Non-pigmented ciliary epithelial cell (primary cell): Measurements from ENCODE around the gene CFAP65.
A peak's percentile ranks its signal among the peaks of the same experiment; 100 is the strongest.

Experiments
- DNase-seq: peaks from one replicate; pipeline ENCODE4 v3.0.0-alpha.2; 2010; ENCODE audit warnings: low read depth

CFAP65 gene

GRCh38 chr2:219041252-219041651, at the start of gene CFAP65:
TSS of gene CFAP65 (minus strand) at chr2:219041516. CDS start at chr2:219039048, 2,468 bp downstream.
- DNase-seq, result peak; percentile 15

- DNase-seq, result no peak
Measured at GRCh38 chr2:219090436-219091299, 49.4 kb upstream of the CFAP65 start.

GRCh38 chr2:219089330-219089729, 48.0 kb upstream of the CFAP65 start:
- no peak for DNase-seq

DNA sequence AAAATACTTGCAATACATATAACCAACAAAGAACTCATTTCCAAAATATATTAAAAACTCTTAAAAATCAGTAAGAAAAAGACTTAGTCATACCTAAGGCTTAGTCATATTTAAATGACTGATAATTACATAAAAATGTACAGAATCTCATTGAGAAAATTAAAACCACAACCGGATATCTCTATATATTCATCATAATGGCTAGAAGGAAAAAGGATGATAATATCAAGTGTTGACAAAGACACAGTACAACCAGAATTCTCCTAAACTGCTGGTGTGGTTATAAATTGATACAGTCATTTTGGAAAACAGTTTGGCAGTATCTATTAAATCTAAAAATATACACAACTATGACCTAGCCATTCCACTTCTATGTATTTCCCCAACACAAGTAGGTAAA, 46.5 kb upstream of the CFAP65 start:
- no peak for DNase-seq

DNA sequence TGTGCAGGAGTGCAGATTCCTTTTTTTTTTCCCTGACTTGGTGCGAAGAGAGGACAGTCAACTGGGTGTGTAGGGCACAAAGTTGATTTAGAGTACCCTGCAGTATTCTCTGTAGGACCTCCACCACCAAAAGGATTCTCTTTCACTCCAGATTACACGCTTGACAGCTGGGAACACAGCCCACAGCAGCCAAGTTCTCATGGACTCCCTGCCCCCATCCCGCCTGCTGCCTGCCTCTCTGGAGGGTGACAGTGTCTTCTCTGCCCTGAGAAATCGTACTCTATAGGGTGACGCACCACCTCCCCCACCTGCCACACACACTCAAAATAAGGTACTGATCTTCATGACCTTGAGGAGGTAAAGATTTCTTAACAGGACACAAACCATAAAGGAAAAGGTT, 46.0 kb upstream of the CFAP65 start:
- DNase-seq, result no peak

DNA sequence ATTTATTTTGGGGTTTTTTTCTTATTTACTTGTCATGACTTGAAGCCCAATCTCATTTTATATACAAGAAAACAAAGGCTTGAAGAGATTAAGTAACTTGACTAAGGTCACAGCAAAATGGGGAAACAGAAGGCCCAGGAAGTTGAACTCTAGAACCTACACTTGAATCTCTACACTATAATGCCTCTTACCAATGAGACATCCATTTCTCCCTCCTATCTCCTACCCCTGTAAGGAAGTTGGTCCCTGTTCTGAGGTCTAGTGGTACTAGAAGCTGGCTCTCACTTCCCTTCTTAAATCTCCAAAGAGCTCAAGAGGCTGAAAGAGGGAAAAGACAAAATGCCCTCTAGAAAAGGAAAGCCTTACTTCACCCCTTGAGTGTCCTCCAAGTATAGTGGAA, 44.9 kb upstream of the CFAP65 start:
- DNase-seq, result no peak

GRCh38 chr2:219084791-219085190, 43.5 kb upstream of the CFAP65 start:
- no peak for DNase-seq

GRCh38 chr2:219082332-219082958, 41.1 kb upstream of the CFAP65 start:
- no peak for DNase-seq

DNA sequence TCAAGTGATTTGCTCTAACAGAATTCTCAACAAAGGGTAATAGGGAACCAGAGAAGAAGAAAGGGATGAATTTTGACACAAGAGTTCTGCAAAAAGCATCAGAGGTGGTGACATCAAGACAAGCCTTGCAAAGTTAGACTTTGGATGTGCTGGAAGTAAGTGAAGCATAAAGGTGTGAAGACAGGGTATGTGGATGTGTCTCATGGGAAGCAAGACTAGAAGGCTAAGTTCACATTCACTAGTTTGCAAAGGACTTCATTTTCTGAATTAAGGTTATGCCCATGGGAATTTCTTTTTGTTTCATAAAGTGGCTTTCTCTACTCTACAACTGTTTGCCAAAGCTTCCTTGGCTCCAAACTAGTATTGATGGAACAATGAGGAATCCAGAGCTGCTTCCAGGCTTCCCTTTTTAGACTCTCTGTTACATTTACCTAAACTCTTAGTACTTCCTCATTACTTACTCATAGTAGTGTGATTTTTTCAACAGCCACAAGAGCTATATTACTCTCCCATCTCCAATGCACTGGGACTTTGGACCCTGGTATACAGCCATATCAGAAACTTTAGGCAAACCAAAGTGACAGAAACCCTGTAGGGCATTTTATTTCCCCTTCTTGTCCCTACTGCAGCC, 40.5 kb upstream of the CFAP65 start:
- no peak for DNase-seq

- no peak for DNase-seq
Measured at GRCh38 chr2:219081096-219081495, 39.8 kb upstream of the CFAP65 start.

GRCh38 chr2:219079417-219079816, 38.1 kb upstream of the CFAP65 start:
- DNase-seq, result no peak

- no peak for DNase-seq
Measured at GRCh38 chr2:219078951-219079350, 37.6 kb upstream of the CFAP65 start.

- no peak for DNase-seq
Measured at GRCh38 chr2:219078126-219078525, 36.8 kb upstream of the CFAP65 start.

DNA sequence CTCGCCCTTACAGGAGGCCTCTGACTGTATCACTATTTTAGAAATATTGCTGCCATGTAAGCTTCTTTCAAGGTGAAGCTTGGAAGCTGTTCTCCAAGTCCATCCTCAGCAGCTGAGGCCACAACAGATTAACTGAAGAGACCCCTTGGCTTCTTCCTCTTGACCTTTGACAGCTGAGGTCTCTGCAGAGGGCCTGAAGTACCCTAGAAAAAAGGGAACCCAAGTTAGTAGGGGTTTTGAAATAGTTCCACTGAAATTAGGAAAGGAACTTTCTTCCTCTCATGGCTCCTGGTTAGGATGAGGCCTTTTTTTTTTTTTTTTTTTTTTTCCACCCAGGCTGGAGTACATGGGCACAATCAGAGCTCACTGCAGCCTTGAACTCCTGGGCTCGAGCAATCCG, 34.9 kb upstream of the CFAP65 start:
- no peak for DNase-seq

DNA sequence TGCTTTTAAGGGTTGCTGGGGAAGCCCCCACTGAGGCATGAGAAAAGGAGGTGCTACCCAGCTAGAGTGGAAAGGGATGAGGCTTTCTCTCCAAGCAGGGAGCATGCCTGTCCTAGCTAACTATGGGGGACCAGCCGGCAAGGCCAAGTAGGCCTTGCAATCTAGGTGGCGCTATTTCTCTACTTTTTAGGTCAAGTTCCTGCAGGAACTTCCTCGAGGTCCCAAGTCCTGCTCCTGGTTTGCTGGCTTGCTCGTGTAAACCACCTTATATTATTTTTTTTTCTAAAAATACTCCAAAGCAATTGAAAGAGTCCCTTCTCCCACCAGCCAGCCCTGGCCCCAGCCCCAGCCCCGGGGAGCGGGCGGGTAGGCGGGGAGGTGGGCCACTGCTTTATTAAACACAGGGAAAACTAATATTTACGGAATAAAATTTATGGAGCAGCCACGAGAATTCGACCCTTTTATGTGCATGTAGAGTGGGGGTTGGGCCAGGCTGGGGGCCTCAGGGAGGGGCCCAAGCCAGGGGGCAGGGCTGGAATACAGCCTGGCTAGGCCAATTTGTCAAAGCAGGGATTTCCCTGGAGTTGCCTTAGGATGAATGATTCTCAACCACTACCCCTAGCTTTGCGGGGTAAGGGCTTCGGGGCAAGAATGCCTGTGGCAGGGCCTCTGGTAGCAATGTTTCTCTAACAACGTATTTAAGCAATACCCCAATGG, 32.3 kb upstream of the CFAP65 start:
- DNase-seq, result peak; percentile 14

DNA sequence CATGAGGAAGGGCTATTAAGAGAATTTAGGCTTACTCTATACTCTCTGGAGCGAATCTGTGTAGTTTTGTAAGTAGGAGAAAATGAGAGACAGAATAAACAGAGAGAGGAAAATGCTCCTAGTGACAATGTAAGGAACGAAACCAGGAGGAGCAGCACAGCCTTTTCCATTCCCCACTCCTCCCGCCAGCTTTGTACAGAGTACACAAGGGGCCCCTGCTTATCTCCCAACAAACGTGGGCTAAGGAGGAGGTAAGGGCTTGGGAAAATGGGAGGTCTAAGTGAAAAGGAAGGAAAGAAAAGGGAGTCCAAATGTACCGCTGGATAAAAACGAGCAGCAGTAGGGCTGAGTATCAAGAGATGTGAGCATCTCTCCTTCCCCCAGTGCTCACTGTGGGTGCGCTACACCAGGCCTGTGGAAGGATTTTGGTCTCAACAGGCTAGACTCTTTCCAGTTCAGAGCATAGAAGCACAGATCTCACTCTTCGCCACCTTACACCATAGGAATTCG, 31.5 kb upstream of the CFAP65 start:
- DNase-seq, result no peak

GRCh38 chr2:219071131-219071816, 30.0 kb upstream of the CFAP65 start:
- no peak for DNase-seq

GRCh38 chr2:219065484-219065883, 24.2 kb upstream of the CFAP65 start:
- no peak for DNase-seq

DNA sequence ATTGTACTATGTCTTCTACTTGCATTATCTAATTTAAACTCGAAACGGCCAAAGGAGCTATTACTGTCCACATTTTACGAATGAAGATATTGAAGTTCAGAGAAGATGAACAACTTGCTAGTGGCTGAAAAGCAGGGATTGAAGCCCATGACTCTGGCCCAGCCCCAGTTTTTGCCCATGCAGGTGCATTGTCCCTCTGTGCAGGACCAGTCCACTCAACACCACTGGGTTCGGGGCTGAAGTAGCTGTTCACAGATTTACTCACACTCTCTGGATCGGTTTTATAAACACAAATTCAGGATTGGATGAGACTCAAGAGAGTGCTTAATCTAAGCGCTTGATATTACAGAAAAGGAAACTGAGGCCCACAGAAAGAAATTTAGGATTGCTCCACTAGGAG, 20.8 kb upstream of the CFAP65 start:
- DNase-seq, result no peak

- no peak for DNase-seq
Measured at GRCh38 chr2:219060821-219061791, 19.8 kb upstream of the CFAP65 start, which contains the start of gene IHH. TSS of gene IHH (minus strand) at chr2:219060921. CDS start at chr2:219060467, 454 bp downstream.
